NCI-H1092 treated with DMSO at 0.1 percent for 48 hours (cell line): ENCODE data around the gene ZNF783.
"Not testable (repeated sequence)": the region's sequence is repeated elsewhere in the genome, so short reads cannot be mapped to it uniquely, and the experiment has no call there.

Source experiments
- DNase-seq: peaks from one replicate; lab custom pipeline; 2025; lab: John Stamatoyannopoulos, UW

Gene ZNF783

GRCh38 chr7:149261829-149262617 is at the start of gene ZNF783:
ZNF783 (plus strand) TSS chr7:149262196; CDS start chr7:149262334, 138 bp downstream.
- DNase-seq: peak; percentile 84

- DNase-seq: no peak
These were observed 47.8 kb upstream of the ZNF783 start for GRCh38 chr7:149214020-149214720.

- DNase-seq: no peak
These were observed 45.6 kb upstream of the ZNF783 start for GRCh38 chr7:149216402-149216801.

- DNase-seq: no peak
These were observed 44.4 kb upstream of the ZNF783 start for GRCh38 chr7:149217570-149217969.

- DNase-seq: no peak
These were observed 43.3 kb upstream of the ZNF783 start for GRCh38 chr7:149218469-149219420.

- no peak for DNase-seq
These were observed 41.5 kb upstream of the ZNF783 start for GRCh38 chr7:149220534-149220933.

GRCh38 chr7:149223176-149223575 is 38.8 kb upstream of the ZNF783 start:
- DNase-seq: no peak

GRCh38 chr7:149223761-149224160 is 38.2 kb upstream of the ZNF783 start:
- DNase-seq: no peak

- no peak for DNase-seq
These were observed 37.6 kb upstream of the ZNF783 start for GRCh38 chr7:149224352-149224751.

- DNase-seq: no peak
These were observed 36.9 kb upstream of the ZNF783 start for GRCh38 chr7:149225106-149225505.

GRCh38 chr7:149225656-149226055 is 36.3 kb upstream of the ZNF783 start:
- no peak for DNase-seq

- not testable (repeated sequence) for DNase-seq
These were observed 35.6 kb upstream of the ZNF783 start for GRCh38 chr7:149226366-149226765.

- no peak for DNase-seq
These were observed 35.0 kb upstream of the ZNF783 start for GRCh38 chr7:149226840-149227494.

GRCh38 chr7:149228831-149229471 is 33.0 kb upstream of the ZNF783 start:
- DNase-seq: no peak

- no peak for DNase-seq
These were observed 32.5 kb upstream of the ZNF783 start for GRCh38 chr7:149229526-149229925.

GRCh38 chr7:149232362-149232761 is 29.6 kb upstream of the ZNF783 start:
- no peak for DNase-seq

GRCh38 chr7:149233655-149234204 is 28.3 kb upstream of the ZNF783 start:
- not testable (repeated sequence) for DNase-seq

GRCh38 chr7:149237502-149237901 is 24.5 kb upstream of the ZNF783 start:
- no peak for DNase-seq

GRCh38 chr7:149238051-149238450 is 23.9 kb upstream of the ZNF783 start:
- DNase-seq: no peak

- DNase-seq: peak; percentile 90
These were observed 22.5 kb upstream of the ZNF783 start, which contains the start of gene ZNF212 for GRCh38 chr7:149239345-149240143. ZNF212 (plus strand) TSS chr7:149239651; CDS start chr7:149239779, 128 bp downstream.
